C1 segment of cervical spinal cord (tissue), 14 donors: ENCODE data around the gene ZNF598.
"Not testable (repeated sequence)": the region's sequence is repeated elsewhere in the genome, so short reads cannot be mapped to it uniquely, and the experiment has no call there.

Experiments
- DNase-seq, 14 donors: peaks; one replicate each; lab custom pipeline; 2025; lab: John Stamatoyannopoulos, UW

The ZNF598 gene

DNA sequence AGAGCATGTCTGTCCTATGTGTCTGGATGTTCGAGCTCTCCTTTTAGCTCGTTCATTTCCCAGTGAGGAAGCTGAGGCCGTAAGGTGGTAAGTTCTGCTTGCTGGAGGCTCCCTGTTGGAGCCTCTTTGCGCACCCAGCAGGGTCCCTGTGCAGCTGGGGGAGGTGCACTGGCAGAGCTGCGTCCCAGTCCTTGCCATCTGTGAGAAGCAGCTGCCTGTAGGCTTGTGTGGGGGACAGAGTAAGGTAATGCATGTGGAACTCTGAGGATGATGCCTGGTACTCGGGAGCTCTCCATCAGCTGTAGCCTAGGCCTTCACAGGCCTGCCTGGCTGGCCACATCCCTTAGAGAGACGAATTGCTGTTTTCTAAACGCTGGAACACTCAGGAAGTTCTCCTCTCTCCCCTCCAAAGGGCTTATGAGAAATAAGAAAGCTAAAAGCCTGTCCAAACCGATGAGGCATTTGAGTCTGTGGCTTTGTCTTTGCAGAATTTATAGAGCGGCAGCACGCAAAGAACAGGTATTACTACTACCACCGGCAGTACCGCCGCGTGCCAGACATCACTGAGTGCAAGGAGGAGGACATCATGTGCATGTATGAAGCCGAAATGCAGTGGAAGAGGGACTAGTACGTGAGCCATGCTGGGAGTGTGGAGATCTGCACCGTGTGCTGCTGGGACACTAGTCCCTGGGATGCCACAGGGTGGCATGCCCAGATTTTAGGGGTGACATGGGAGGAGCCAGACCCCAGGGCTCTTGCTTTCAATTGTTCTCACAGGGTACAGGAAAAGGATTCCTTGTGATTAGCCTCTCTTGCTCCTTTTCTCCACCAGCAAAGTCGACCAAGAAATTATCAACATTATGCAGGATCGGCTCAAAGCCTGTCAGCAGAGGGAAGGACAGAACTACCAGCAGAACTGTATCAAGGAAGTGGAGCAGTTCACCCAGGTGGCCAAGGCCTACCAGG is 48.7 kb downstream of the ZNF598 start:
- no peak for DNase-seq

DNA sequence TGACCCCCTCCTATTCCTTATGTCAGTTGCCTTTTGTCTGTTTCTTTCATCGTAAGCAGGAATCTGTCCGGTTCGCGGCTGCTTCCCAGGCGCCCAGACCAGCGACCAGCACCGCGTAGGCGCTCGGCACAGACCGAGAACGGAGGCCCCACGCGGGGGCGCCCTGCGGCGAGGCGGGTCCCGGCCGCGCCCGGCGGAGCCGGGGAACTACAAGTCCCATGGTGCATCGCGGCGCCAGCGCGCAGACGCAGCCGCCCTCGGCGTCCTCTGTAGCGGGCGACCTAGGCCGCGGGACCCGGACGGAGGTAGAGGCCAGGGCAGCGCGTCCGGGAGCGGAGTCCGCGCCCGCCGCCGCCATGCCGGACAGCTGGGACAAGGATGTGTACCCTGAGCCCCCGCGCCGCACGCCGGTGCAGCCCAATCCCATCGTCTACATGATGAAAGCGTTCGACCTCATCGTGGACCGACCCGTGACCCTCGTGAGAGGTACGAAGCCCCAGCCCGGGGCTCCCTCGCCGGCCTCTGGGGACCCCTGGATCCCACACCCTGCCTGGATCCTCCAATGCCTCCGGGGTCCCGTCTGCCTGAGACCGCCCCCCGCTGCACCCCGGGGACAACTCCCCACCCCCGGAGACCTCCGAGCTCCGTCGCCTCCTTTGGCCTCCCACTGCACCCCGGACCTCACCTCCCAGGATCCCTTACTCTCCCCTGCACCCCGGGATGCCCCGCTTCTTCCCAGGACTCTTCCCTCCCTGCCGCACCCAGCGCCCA is 50.2 kb downstream of the ZNF598 start, which contains the start of gene NDUFB10:
TSS of gene NDUFB10 (plus strand) at position 270 of the 771 bp plus-strand sequence. CDS start at position 357, 87 bp downstream.
- peak; percentile 24 to 93 (median 78) for DNase-seq

DNA sequence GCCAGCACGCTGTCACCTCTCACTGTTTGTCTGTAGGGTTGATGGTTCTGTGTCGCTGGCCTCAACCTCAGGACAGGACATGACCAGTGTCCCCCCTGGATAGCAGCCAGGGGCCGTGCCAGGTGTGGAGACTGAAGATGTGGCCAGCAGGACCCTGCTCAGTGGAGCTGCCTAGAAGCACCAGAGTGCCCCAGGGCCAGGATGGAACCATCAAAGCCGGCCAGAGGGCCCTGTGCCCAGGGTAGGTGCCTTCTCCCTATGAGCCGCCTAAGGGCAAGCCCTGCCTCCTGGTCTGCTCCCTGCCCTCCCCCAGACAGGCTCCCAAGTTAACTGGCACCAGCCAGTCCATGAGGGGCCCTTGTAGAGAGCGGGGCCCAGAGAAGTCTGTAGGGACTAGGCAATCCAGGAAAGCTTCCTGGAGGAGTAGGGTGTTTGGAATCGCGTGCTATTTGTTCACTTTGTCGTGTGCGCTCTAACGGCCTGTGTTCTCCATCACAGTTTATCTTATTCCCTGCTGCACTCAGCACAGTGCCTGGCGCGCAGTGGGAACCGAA is 50.8 kb downstream of the ZNF598 start:
- DNase-seq: no peak

DNA sequence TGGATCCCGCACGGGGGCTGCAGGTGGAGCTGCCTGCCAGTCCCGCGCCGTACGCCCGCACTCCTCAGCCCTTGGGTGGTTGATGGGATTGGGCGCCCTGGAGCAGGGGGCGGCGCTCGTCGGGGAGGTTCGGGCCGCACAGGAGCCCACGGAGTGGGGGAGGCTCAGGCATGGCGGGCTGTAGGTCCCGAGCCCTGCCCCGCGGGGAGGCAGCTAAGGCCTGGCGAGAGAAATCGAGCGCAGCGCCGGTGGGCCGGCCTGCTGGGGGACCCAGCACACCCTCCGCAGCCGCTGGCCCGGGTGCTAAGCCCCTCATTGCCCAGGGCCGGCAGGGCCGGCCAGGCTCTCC is 51.5 kb downstream of the ZNF598 start:
- not testable (repeated sequence) for DNase-seq

DNA sequence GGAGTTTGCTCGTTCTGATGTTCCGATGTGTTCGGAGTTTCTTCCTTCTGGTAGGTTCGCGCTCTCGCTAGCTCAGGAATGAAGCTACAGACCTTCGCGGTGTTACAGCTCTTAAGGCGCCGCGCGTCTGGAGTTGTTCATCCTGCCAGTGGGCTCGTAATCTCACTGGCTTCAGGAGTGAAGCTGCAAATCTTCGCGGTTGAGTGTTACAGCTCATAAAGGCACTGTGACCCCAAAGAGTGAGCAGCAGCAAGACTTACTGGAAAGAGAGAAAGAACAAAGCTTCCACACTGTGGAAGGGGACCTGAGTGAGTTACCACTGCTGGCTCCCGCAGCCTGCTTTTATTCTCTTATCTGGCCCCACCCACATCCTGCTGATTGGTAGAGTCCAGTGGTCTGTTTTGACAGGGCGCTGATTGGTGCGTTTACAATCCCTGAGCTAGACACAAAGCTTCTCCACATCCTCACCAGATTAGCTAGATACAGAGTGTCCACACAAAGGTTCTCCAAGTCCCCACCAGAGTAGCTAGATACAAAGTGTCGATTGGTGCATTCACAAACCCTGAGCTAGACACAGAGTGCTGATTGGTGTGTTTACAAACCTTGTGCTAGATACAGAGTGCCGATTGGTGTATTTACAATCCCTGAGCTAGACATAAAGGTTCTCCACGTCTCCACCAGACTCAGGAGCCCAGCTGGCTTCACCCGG is 52.0 kb downstream of the ZNF598 start:
- not testable (repeated sequence) for DNase-seq

DNA sequence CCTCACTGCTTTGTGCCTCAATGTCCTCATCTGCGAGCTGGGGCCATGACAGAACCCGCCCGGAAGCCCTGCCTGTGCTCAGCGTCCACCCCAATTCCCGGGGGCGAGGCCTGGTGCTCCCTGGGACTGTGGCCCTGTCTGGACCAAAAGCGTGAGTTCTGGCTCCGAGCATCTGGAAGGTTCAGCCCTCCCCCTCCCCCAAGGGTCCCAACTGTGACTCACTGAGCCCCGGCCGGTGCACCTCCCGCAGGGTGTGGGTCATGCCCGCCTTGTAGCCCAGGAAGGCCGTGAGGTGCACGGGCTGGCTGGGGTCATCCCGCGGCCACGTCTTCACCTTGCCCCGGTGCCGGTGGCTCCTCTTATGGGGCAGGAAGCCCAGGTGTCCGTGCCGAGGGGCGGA is 55.9 kb downstream of the ZNF598 start:
- no peak for DNase-seq

DNA sequence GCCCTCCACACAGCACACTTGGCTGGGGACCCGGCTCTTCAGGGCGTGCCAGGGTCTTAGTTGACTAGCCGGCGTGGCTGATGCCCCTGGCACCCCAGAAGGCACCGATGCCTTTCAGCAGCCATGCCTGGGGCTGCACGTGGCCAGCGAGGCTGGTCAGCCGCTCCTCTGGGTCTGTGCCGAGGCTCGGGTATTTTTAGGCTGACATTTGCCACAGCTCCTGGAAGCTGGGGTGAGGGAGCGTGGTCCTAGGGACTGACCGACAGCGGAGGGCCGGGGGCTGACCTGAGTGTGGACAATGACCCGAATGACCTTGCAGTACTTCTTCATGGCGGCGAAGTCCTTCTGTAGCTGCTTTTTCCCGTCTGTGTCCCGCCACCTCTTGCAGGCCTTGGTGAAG is 59.1 kb downstream of the ZNF598 start:
- DNase-seq: no peak

DNA sequence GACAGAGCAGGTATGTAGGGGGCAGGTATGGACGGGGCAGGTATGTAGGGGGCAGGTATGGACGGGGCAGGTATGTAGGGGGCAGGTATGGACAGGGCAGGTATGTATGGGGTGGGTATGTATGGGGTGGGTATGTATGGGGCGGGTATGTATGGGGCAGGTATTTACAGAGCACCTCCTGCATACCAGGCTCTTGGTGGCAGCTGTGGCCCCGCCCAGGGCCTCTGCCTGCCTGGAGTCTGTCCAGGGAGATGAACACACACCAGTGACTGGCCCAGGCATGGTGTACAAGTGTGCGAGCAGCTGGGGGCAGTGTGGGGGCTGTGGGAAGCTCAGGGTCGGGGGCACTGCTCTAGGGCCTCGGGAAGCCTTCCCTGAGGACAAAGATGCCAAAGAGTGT is 59.6 kb downstream of the ZNF598 start:
- DNase-seq: no peak

DNA sequence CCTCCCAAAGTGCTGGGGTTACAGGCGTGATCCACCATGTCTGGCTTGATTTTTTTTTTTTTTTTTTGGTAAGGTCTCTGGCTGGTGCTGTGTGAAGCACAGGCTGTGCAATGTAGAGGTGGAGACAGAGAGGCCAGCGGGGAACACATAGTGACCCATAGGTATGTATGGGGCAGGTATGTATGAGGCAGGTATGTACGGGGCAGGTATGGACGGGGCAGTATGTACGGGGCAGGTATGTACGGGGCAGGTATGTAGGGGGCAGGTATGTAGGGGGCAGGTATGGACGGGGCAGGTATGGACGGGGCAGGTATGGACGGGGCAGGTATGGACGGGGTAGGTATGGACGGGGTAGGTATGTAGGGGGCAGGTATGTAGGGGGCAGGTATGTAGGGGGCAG is 60.1 kb downstream of the ZNF598 start:
- DNase-seq: no peak
